NCI-H748 (cell line): Measurements from ENCODE around the gene MVD.

Experiments used
- DNase-seq: peaks from one replicate; lab custom pipeline; 2025; ENCODE audit not compliant: unreplicated experiment; lab: John Stamatoyannopoulos, UW

Gene MVD

GRCh38 chr16:88656291-88656980 is 6.5 kb downstream of the MVD start:
- no peak for DNase-seq

- DNase-seq = no peak
Observed at GRCh38 chr16:88655733-88656281, 7.1 kb downstream of the MVD start.

GRCh38 chr16:88655053-88655732 is 7.7 kb downstream of the MVD start:
- no peak for DNase-seq

GRCh38 chr16:88654363-88655052 is 8.4 kb downstream of the MVD start:
- no peak for DNase-seq

- DNase-seq = no peak
Observed at GRCh38 chr16:88653596-88654362, 9.1 kb downstream of the MVD start.

GRCh38 chr16:88653101-88653500 is 9.8 kb downstream of the MVD start:
- DNase-seq = no peak

- DNase-seq = no peak
Observed at GRCh38 chr16:88652762-88653063, 10.2 kb downstream of the MVD start.

- no peak for DNase-seq
Observed at GRCh38 chr16:88651989-88652761, 10.7 kb downstream of the MVD start.

- DNase-seq = peak; percentile 26
Observed at GRCh38 chr16:88651276-88651988, 11.5 kb downstream of the MVD start.

GRCh38 chr16:88650749-88651275 is 12.1 kb downstream of the MVD start, which contains the start of gene CYBA:
TSS of gene CYBA (minus strand) at chr16:88651053. CDS start at chr16:88651013, 40 bp downstream.
- no peak for DNase-seq

- no peak for DNase-seq
Observed at GRCh38 chr16:88649924-88650748, 12.8 kb downstream of the MVD start.

- DNase-seq = peak; percentile 17
Observed at GRCh38 chr16:88649195-88649923, 13.5 kb downstream of the MVD start.

GRCh38 chr16:88647178-88648070 is 15.5 kb downstream of the MVD start:
- no peak for DNase-seq

- no peak for DNase-seq
Observed at GRCh38 chr16:88646345-88647034, 16.4 kb downstream of the MVD start.

- DNase-seq = no peak
Observed at GRCh38 chr16:88645941-88646340, 16.9 kb downstream of the MVD start.

GRCh38 chr16:88645455-88645854 is 17.4 kb downstream of the MVD start:
- no peak for DNase-seq

GRCh38 chr16:88643644-88643932 is 19.3 kb downstream of the MVD start:
- no peak for DNase-seq
